Stimulated activated CD8-positive, alpha-beta memory T cell treated with anti-CD3 and anti-CD28 coated beads, Interleukin-12 subunit alpha, Interleukin-12 subunit beta, amount 100 ng/mL, for 4 hours (primary cell): ENCODE results near the gene CHD6.

Experiments used
- DNase-seq: peaks from one replicate; pipeline ENCODE4 v3.0.0-alpha.2; 2020; ENCODE audit warnings: low read depth

The CHD6 gene

GRCh38 chr20:41505184-41505583, 113.0 kb downstream of the CHD6 start:
- DNase-seq: no peak

- DNase-seq: no peak
Observed at GRCh38 chr20:41501376-41501775, 116.8 kb downstream of the CHD6 start.

GRCh38 chr20:41499961-41500725, 118.0 kb downstream of the CHD6 start:
- DNase-seq: no peak

- no peak for DNase-seq
Observed at GRCh38 chr20:41499064-41499463, 119.1 kb downstream of the CHD6 start.

GRCh38 chr20:41497186-41497895, 120.8 kb downstream of the CHD6 start:
- no peak for DNase-seq

GRCh38 chr20:41494451-41494850, 123.7 kb downstream of the CHD6 start:
- DNase-seq: no peak

GRCh38 chr20:41483553-41483930, 134.6 kb downstream of the CHD6 start:
- no peak for DNase-seq

- no peak for DNase-seq
Observed at GRCh38 chr20:41482647-41483552, 135.3 kb downstream of the CHD6 start.

- no peak for DNase-seq
Observed at GRCh38 chr20:41480054-41480770, 138.0 kb downstream of the CHD6 start.

GRCh38 chr20:41479113-41479512, 139.1 kb downstream of the CHD6 start:
- no peak for DNase-seq

- no peak for DNase-seq
Observed at GRCh38 chr20:41478026-41478425, 140.2 kb downstream of the CHD6 start.

GRCh38 chr20:41476446-41476845, 141.7 kb downstream of the CHD6 start:
- no peak for DNase-seq

GRCh38 chr20:41476013-41476441, 142.2 kb downstream of the CHD6 start:
- DNase-seq: no peak

GRCh38 chr20:41475503-41475902, 142.7 kb downstream of the CHD6 start:
- DNase-seq: no peak

- DNase-seq: no peak
Observed at GRCh38 chr20:41470362-41471095, 147.6 kb downstream of the CHD6 start.

GRCh38 chr20:41469868-41470267, 148.3 kb downstream of the CHD6 start:
- no peak for DNase-seq

- no peak for DNase-seq
Observed at GRCh38 chr20:41468994-41469600, 149.1 kb downstream of the CHD6 start.

- DNase-seq: no peak
Observed at GRCh38 chr20:41467690-41468089, 150.5 kb downstream of the CHD6 start.

- no peak for DNase-seq
Observed at GRCh38 chr20:41467220-41467619, 151.0 kb downstream of the CHD6 start.

GRCh38 chr20:41463567-41463966, 154.6 kb downstream of the CHD6 start:
- no peak for DNase-seq
